ENCODE measurements around the gene SLC44A3.

DNA sequence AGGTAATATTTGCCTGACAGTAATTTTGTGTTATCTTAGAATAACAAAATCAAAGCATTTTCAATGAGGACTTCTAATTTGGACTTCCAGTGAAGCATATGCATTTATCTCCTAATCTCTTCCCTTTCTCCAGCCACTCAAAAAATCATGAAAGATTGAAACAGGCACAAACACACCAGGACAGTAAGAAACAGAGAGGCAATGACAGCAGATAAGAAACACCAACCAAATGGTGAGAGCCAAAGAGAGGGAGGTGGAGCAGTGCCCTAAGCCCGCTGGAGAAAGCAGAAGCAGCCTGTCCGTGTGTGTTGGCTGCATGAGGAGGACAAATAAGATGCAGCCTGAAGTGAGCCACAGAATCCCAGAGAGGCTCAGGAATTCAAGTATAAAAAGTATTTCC is 39.0 kb downstream of the SLC44A3 start:
- TF ChIP-seq CTCF (conservative IDR thresholded peaks at IDR 0.05) = no peak
- TF ChIP-seq ZFX (IDR thresholded peaks at IDR 0.05) = no peak

Measured in C4-2B (cell line).